Daoy (cell line): ENCODE measurements around the gene PVALEF. TPM values are rescaled to one million over a fixed set of nuclear protein-coding genes. Genes with fewer than 3 reads are reported as not detected.
"Not testable (repeated sequence)": the region's sequence is repeated elsewhere in the genome, so short reads cannot be mapped to it uniquely, and the experiment has no call there.

Source experiments
- DNase-seq: peaks from one replicate; pipeline ENCODE4 v3.0.0-alpha.2; 2015; ENCODE audit warnings: low read depth
- total RNA-seq: library from RNA; depleted of rRNA; stranded (reverse); fragments of >200 nt; shearing (Covaris generic); gene quantifications from 2 replicates; pipeline ENCODE4 v1.2.3, GENCODE V29; 2014; rRNA removed

PVALEF gene
- total RNA-seq, 1 experiment from 2014 or later = not detected

- no peak for DNase-seq
Measured at GRCh38 chr17:81218991-81219390, 53.7 kb downstream of the PVALEF start.

GRCh38 chr17:81219476-81220180, 54.3 kb downstream of the PVALEF start:
- DNase-seq = no peak

GRCh38 chr17:81221371-81221841, 56.1 kb downstream of the PVALEF start:
- no peak for DNase-seq

- DNase-seq = no peak
Measured at GRCh38 chr17:81221842-81222619, 56.7 kb downstream of the PVALEF start.

GRCh38 chr17:81222620-81222905, 57.3 kb downstream of the PVALEF start:
- no peak for DNase-seq

GRCh38 chr17:81222906-81223761, 57.8 kb downstream of the PVALEF start, which contains the start of gene CEP131:
CEP131 (minus strand) TSS chr17:81222965; CDS start chr17:81220056, 2,909 bp downstream.
- DNase-seq = peak; percentile 100

- DNase-seq = no peak
Measured at GRCh38 chr17:81223762-81224130, 58.4 kb downstream of the PVALEF start.

- DNase-seq = not testable (repeated sequence)
Measured at GRCh38 chr17:81227630-81228029, 62.3 kb downstream of the PVALEF start.

- DNase-seq = no peak
Measured at GRCh38 chr17:81228420-81228819, 63.1 kb downstream of the PVALEF start.

- DNase-seq = no peak
Measured at GRCh38 chr17:81228834-81229665, 63.7 kb downstream of the PVALEF start.

- no peak for DNase-seq
Measured at GRCh38 chr17:81229666-81229920, 64.3 kb downstream of the PVALEF start.

- peak; percentile 48 for DNase-seq
Measured at GRCh38 chr17:81230043-81230820, 64.9 kb downstream of the PVALEF start.

GRCh38 chr17:81231121-81231645, 65.9 kb downstream of the PVALEF start:
- DNase-seq = no peak

GRCh38 chr17:81231766-81232581, 66.7 kb downstream of the PVALEF start:
- no peak for DNase-seq

Other genes with a start within 250 kb of the PVALEF start
- gene CHMP6, start 173.7 kb upstream of the PVALEF start, total RNA-seq = 17.7 and 30.9 TPM in 2 replicates
- gene BAIAP2, start 130.4 kb upstream of the PVALEF start, total RNA-seq = 62.0 and 65.6 TPM in 2 replicates
- gene AATK, start 714 bp downstream of the PVALEF start, total RNA-seq = 0.09 and 0.17 TPM in 2 replicates
- 27.3 and 33.8 TPM in 2 replicates for gene CEP131, start 57.5 kb downstream of the PVALEF start, total RNA-seq
- gene TEPSIN, start 73.5 kb downstream of the PVALEF start, total RNA-seq = 17.0 and 24.2 TPM in 2 replicates
- gene NDUFAF8, start 73.8 kb downstream of the PVALEF start, total RNA-seq = 59.5 and 75.5 TPM in 2 replicates
- 52.5 and 60.7 TPM in 2 replicates for gene SLC38A10, start 129.8 kb downstream of the PVALEF start, total RNA-seq
- gene BAHCC1, start 229.9 kb downstream of the PVALEF start, total RNA-seq = 6.8 and 11.0 TPM in 2 replicates